Hepatocyte (in vitro differentiated cells): ENCODE measurements around the gene RGN. TPM values are rescaled to one million over a fixed set of nuclear protein-coding genes. Genes with fewer than 3 reads are reported as not detected.
"Not testable (repeated sequence)": the region's sequence is repeated elsewhere in the genome, so short reads cannot be mapped to it uniquely, and the experiment has no call there.

Source experiments
- DNase-seq: peaks from one replicate; pipeline ENCODE4 v3.0.0-alpha.2; 2016; ENCODE audit warnings: low spot score
- H2AFZ ChIP-seq: fragments of 200-600 bp; sonication (generic); 2 replicates; pipeline ENCODE4 v1.6.0; 2016; ENCODE audit warnings: antibody characterized with exemption, mild to moderate bottlenecking
- H3K27ac ChIP-seq: fragments of 200-600 bp; sonication (generic); 2 replicates; pipeline ENCODE4 v1.5.1; 2016; ENCODE audit warnings: mild to moderate bottlenecking
- H3K27me3 ChIP-seq: fragments of 200-600 bp; sonication (generic); 2 replicates; pipeline ENCODE4 v1.6.1; 2016
- H3K36me3 ChIP-seq: fragments of 200-600 bp; sonication (generic); replicated peaks from 2 replicates; pipeline ENCODE4 v1.5.1; 2016; ENCODE audit warnings: low read depth; ENCODE audit not compliant: insufficient read depth
- H3K4me1 ChIP-seq: fragments of 200-600 bp; sonication (generic); 2 replicates; pipeline ENCODE4 v1.5.1; 2016; ENCODE audit warnings: mild to moderate bottlenecking, moderate library complexity; ENCODE audit not compliant: insufficient read depth
- H3K4me2 ChIP-seq: fragments of 200-600 bp; sonication (generic); 2 replicates; pipeline ENCODE4 v1.6.0; 2016
- H3K4me3 ChIP-seq: fragments of 200-600 bp; sonication (generic); 2 replicates; pipeline ENCODE4 v1.5.1; 2016; ENCODE audit warnings: mild to moderate bottlenecking
- H3K79me2 ChIP-seq: fragments of 200-600 bp; sonication (generic); 2 replicates; pipeline ENCODE4 v1.6.0; 2017; ENCODE audit warnings: mild to moderate bottlenecking
- H3K9me2 ChIP-seq: fragments of 200-600 bp; sonication (generic); replicated peaks from 2 replicates; pipeline ENCODE4 v1.6.0; 2017; ENCODE audit warnings: mild to moderate bottlenecking; ENCODE audit not compliant: insufficient read depth
- H3K9me3 ChIP-seq: fragments of 200-600 bp; sonication (generic); 2 replicates; pipeline ENCODE4 v1.5.1; 2016; ENCODE audit warnings: low read depth, mild to moderate bottlenecking
- H4K20me1 ChIP-seq: fragments of 200-600 bp; sonication (generic); 2 replicates; pipeline ENCODE4 v1.6.0; 2016; ENCODE audit warnings: mild to moderate bottlenecking; ENCODE audit not compliant: insufficient read depth, poor library complexity, severe bottlenecking
- CTCF ChIP-seq: fragments of 200-600 bp; sonication (generic); IDR thresholded peaks from 2 replicates; pipeline ENCODE4 v1.5.1; 2016; ENCODE audit warnings: antibody characterized with exemption, mild to moderate bottlenecking; ENCODE audit not compliant: poor library complexity
- EZH2 ChIP-seq: fragments of 200-600 bp; sonication (generic); IDR thresholded peaks from 2 replicates; pipeline ENCODE4 v1.6.1; 2016; ENCODE audit warnings: antibody characterized with exemption, mild to moderate bottlenecking, borderline replicate concordance
- EZH2phosphoT487 ChIP-seq: fragments of 200-600 bp; sonication (generic); IDR thresholded peaks from one replicate; pipeline ENCODE4 v1.6.1; 2018; ENCODE audit warnings: antibody characterized with exemption, mild to moderate bottlenecking, low read depth, moderate library complexity; ENCODE audit not compliant: unreplicated experiment, severe bottlenecking
- WGBS: methylation state at CpG from one replicate; pipeline ENCODE4 v1.1.6; 2016; ENCODE audit warnings: low lambda C conversion rate; ENCODE audit errors: missing lambda C conversion rate; 5-methylcytosine and 5-hydroxymethylcytosine counted together
- polyA plus RNA-seq: library from polyadenylated mRNA; unstranded; fragments of >200 nt; fragmentation: Nextera tagmentation; extraction: Ambion mirVana; gene quantifications from 2 replicates; pipeline ENCODE4 v1.2.1, GENCODE V29; 2016
- small RNA-seq: library from RNA; depleted of rRNA; stranded (forward); fragments of <200 nt; gene quantifications from one replicate; pipeline ENCODE3, GENCODE V24; 2014
- total RNA-seq: library from RNA; depleted of rRNA; stranded (reverse); fragments of >200 nt; gene quantifications from 2 replicates; pipeline ENCODE4 v1.2.3, GENCODE V29; 2014

The RGN gene
- total and polyA plus RNA-seq, 2 experiments from 2014 or later, result 108 to 111 TPM

DNA sequence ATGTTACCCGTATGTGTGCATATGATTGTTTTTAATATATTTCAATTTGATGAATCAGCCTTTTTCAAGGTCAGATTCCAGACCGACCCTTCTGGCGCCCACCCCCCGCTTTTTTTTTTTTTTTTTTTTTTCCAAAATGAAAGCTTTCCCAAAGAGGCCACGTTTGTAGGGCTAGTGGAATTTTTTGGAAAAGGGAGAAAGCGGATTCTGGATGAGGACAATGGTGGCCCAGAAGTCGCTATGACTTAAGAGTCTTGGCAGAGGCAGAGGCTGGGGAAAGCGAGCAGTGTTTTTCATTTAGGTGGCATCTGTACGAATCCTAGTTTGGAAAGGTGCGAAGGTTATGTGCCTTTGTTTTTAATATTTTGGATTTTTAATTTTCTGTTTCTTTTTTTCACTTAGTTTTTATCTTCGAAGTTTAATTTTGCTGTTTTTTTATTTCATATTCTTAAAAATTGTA lies 51.7 kb downstream of the RGN start:
- Histone ChIP-seq H3K4me1 (no peaks in the 10 kb centered on the region), H4K20me1 (no peaks in the 10 kb centered on the region), H3K9me2 (no peaks in the 10 kb centered on the region), H3K27ac (peak overlapping the region; percentile 92), H3K27me3 (no peaks in the 10 kb centered on the region), H3K9me3 (no peaks in the 10 kb centered on the region), H2AFZ (peak overlapping the region; percentile 92), H3K4me2 (peak overlapping the region; percentile 77), H3K79me2 (peaks cover 5% of the 10 kb centered on the region), H3K36me3 (no peaks in the 10 kb centered on the region), H3K4me3 (peak overlapping the region; percentile 79)
- no peak for DNase-seq
- TF ChIP-seq EZH2phosphoT487 (no peak), EZH2 (no peak), CTCF (no peak)
- WGBS, result 52% methylated on average over 11 of the region's 11 CpGs

GRCh38 chrX:47133493-47133892 lies 55.2 kb downstream of the RGN start:
- peaks cover 5% of the 10 kb centered on the region for H3K79me2 ChIP-seq
- DNase-seq, result no peak
- no peaks in the 10 kb centered on the region for H3K4me1 ChIP-seq
- no peak for TF ChIP-seq EZH2
- TF ChIP-seq CTCF, result no peak
- no peak for TF ChIP-seq EZH2phosphoT487
- H3K36me3 ChIP-seq, result no peaks in the 10 kb centered on the region
- no peak overlapping the region for H3K4me2 ChIP-seq
- H3K9me2 ChIP-seq, result no peaks in the 10 kb centered on the region
- no peak overlapping the region for H3K4me3 ChIP-seq
- H4K20me1 ChIP-seq, result no peaks in the 10 kb centered on the region
- WGBS, result 78% methylated on average over 5 of the region's 5 CpGs
- H2AFZ ChIP-seq, result no peak overlapping the region
- H3K27ac ChIP-seq, result no peak overlapping the region
- H3K9me3 ChIP-seq, result no peaks in the 10 kb centered on the region
- no peaks in the 10 kb centered on the region for H3K27me3 ChIP-seq

- not testable (repeated sequence) for H3K4me1 ChIP-seq, H3K9me2 ChIP-seq, H4K20me1 ChIP-seq, H3K4me3 ChIP-seq, H3K36me3 ChIP-seq, H2AFZ ChIP-seq, H3K4me2 ChIP-seq, DNase-seq, H3K27me3 ChIP-seq, H3K79me2 ChIP-seq, H3K9me3 ChIP-seq, H3K27ac ChIP-seq
- 83% methylated on average over 5 of the region's 5 CpGs for WGBS
These were observed 57.4 kb downstream of the RGN start for GRCh38 chrX:47135650-47136049.

- Histone ChIP-seq H3K9me2 (no peaks in the 10 kb centered on the region), H3K4me3 (no peak overlapping the region), H2AFZ (no peak overlapping the region), H3K79me2 (peaks cover under 1% of the 10 kb centered on the region), H3K4me1 (peaks cover 2% of the 10 kb centered on the region), H4K20me1 (peaks cover 2% of the 10 kb centered on the region), H3K36me3 (no peaks in the 10 kb centered on the region), H3K4me2 (no peak overlapping the region), H3K9me3 (no peaks in the 10 kb centered on the region), H3K27me3 (no peaks in the 10 kb centered on the region), H3K27ac (no peak overlapping the region)
- WGBS, result 79% methylated on average over 6 of the region's 6 CpGs
- TF ChIP-seq EZH2phosphoT487 (no peak), CTCF (no peak), EZH2 (no peak)
- DNase-seq, result no peak
These were observed 59.9 kb downstream of the RGN start for GRCh38 chrX:47138171-47138570.

Small RNAs within 50 kb of the gene (small RNA-seq; reads per million reads assigned to genes)
- gene RNU12-2P (not detected), gene RNU6-1189P (not detected)

Other genes starting within 250 kb of the RGN start
- gene RP2, start 241.4 kb upstream of the RGN start, total RNA-seq, result 23.2 and 24.4 TPM in 2 replicates
- 9.3 and 9.5 TPM in 2 replicates for gene RP2, start 241.4 kb upstream of the RGN start, polyA plus RNA-seq
- gene JADE3, start 166.0 kb upstream of the RGN start, total RNA-seq, result 17.3 and 18.6 TPM in 2 replicates
- gene JADE3, start 166.0 kb upstream of the RGN start, polyA plus RNA-seq, result 5.9 and 6.4 TPM in 2 replicates
- 64.3 and 65.4 TPM in 2 replicates for gene NDUFB11, start 66.3 kb downstream of the RGN start, total RNA-seq
- 146 and 168 TPM in 2 replicates for gene NDUFB11, start 66.3 kb downstream of the RGN start, polyA plus RNA-seq
- gene RBM10, start 66.8 kb downstream of the RGN start, total RNA-seq, result 21.7 and 26.4 TPM in 2 replicates
- gene RBM10, start 66.8 kb downstream of the RGN start, polyA plus RNA-seq, result 29.2 and 35.9 TPM in 2 replicates
- 231 and 253 TPM in 2 replicates for gene UBA1, start 115.4 kb downstream of the RGN start, total RNA-seq
- 213 and 236 TPM in 2 replicates for gene UBA1, start 115.4 kb downstream of the RGN start, polyA plus RNA-seq
- 121 and 130 TPM in 2 replicates for gene CDK16, start 140.2 kb downstream of the RGN start, total RNA-seq
- gene CDK16, start 140.2 kb downstream of the RGN start, polyA plus RNA-seq, result 190 and 210 TPM in 2 replicates
- gene USP11, start 154.6 kb downstream of the RGN start, total RNA-seq, result 75.3 and 89.2 TPM in 2 replicates
- 199 and 232 TPM in 2 replicates for gene USP11, start 154.6 kb downstream of the RGN start, polyA plus RNA-seq